IMR-90 (cell line): Measurements from ENCODE around the gene NAV2. TPM values are rescaled to one million over a fixed set of nuclear protein-coding genes. Genes with fewer than 3 reads are reported as not detected.

Experiments
- ATAC-seq: fragments of 200-7000 bp; cut with Tn5 transposase; 2 replicates; pipeline ENCODE4 v1.9.1; 2020; ENCODE audit warnings: low read depth, mild to moderate bottlenecking, moderate library complexity
- BruUV-seq: library from RNA; stranded (reverse); fragments of 400-500 nt; replicated peaks from 2 replicates; lab custom pipeline; 2021; lab: Mats Ljungman, UMichigan
- CTCF ChIA-PET: fragments of 300-600 bp; formaldehyde crosslinking; extraction: SDS; loops from one replicate; lab custom pipeline; 2021; ENCODE audit warnings: antibody characterized with exemption; lab: Yijun Ruan, JAX
- POLR2A ChIA-PET: fragments of 300-600 bp; sonication (Branson Sonifier 250); formaldehyde crosslinking; loops from one replicate; lab custom pipeline; 2022; ENCODE audit warnings: antibody characterized with exemption; ENCODE audit not compliant: unreplicated experiment; lab: Charles Lee
- DNase-seq: peaks from one replicate; pipeline ENCODE4 v3.0.0; 2013
- H2AFZ ChIP-seq: replicated peaks from 2 replicates; pipeline ENCODE3; 2013; ENCODE audit warnings: low read length, mild to moderate bottlenecking; ENCODE audit not compliant: poor library complexity
- H2AK5ac ChIP-seq: 2 replicates; pipeline ENCODE4 v1.6.1; 2013; ENCODE audit warnings: low read depth, low read length, inconsistent platforms
- H2AK9ac ChIP-seq: replicated peaks from 2 replicates; pipeline ENCODE3; 2013; ENCODE audit warnings: mild to moderate bottlenecking, low read depth, low read length, moderate library complexity; ENCODE audit not compliant: poor library complexity
- H2BK120ac ChIP-seq: 2 replicates; pipeline ENCODE4 v1.6.1; 2013; ENCODE audit warnings: low read depth, low read length, inconsistent platforms
- H2BK15ac ChIP-seq: 3 replicates; pipeline ENCODE4 v1.6.1; 2013; ENCODE audit warnings: low read depth, low read length, inconsistent platforms
- H2BK20ac ChIP-seq: 2 replicates; pipeline ENCODE4 v1.6.1; 2013; ENCODE audit warnings: low read depth, mild to moderate bottlenecking, inconsistent platforms, low read length, moderate library complexity
- H2BK5ac ChIP-seq: 2 replicates; pipeline ENCODE4 v1.6.1; 2013; ENCODE audit warnings: mild to moderate bottlenecking, low read depth, low read length, inconsistent platforms; ENCODE audit not compliant: poor library complexity, severe bottlenecking
- H3K14ac ChIP-seq: replicated peaks from 2 replicates; pipeline ENCODE4 v1.6.1; 2013; ENCODE audit warnings: low read depth, low read length, inconsistent platforms
- H3K18ac ChIP-seq: 2 replicates; pipeline ENCODE4 v1.6.1; 2013; ENCODE audit warnings: low read depth, low read length, control low read depth
- H3K23ac ChIP-seq: 2 replicates; pipeline ENCODE4 v1.6.1; 2013; ENCODE audit warnings: low read depth, low read length, inconsistent platforms
- H3K27ac ChIP-seq: 2 replicates; pipeline ENCODE4 v1.5.1; 2013; ENCODE audit warnings: mild to moderate bottlenecking, control low read depth, low read length; ENCODE audit not compliant: insufficient read depth
- H3K27me3 ChIP-seq: 2 replicates; pipeline ENCODE4 v1.6.1; 2013; ENCODE audit warnings: low read length; ENCODE audit not compliant: control insufficient read depth, insufficient read depth
- H3K36me3 ChIP-seq: 2 replicates; pipeline ENCODE4 v1.6.1; 2013; ENCODE audit warnings: low read length, mixed read lengths; ENCODE audit not compliant: control insufficient read depth, insufficient read depth
- H3K4ac ChIP-seq: 2 replicates; pipeline ENCODE4 v1.6.1; 2013; ENCODE audit warnings: low read depth, low read length, inconsistent platforms
- H3K4me1 ChIP-seq: 2 replicates; pipeline ENCODE4 v1.6.1; 2013; ENCODE audit warnings: low read length, mixed read lengths; ENCODE audit not compliant: control insufficient read depth, insufficient read depth
- H3K4me2 ChIP-seq: 2 replicates; pipeline ENCODE4 v1.6.1; 2013; ENCODE audit warnings: low read depth, mild to moderate bottlenecking, control low read depth, low read length, moderate library complexity
- H3K4me3 ChIP-seq: 2 replicates; pipeline ENCODE4 v1.5.1; 2013; ENCODE audit warnings: low read depth, mild to moderate bottlenecking, control low read depth, low read length, moderate library complexity; ENCODE audit not compliant: insufficient read depth
- H3K56ac ChIP-seq: 2 replicates; pipeline ENCODE4 v1.6.1; 2013; ENCODE audit warnings: low read length, inconsistent platforms; ENCODE audit not compliant: insufficient read depth; ENCODE audit errors: extremely low read depth
- H3K79me1 ChIP-seq, 2 experiments: 2 replicates each; pipeline ENCODE4 v1.6.1; 2013; ENCODE audit warnings: low read length in 2 of 2, inconsistent platforms in 1 of 2, low read depth in 1 of 2
- H3K9ac ChIP-seq: 2 replicates; pipeline ENCODE4 v1.6.1; 2013; ENCODE audit warnings: low read depth, low read length, control low read depth
- H3K9me1 ChIP-seq: 2 replicates; pipeline ENCODE4 v1.6.1; 2013; ENCODE audit warnings: low read length, inconsistent platforms; ENCODE audit not compliant: insufficient read depth
- H3K9me3 ChIP-seq: 2 replicates; pipeline ENCODE4 v1.6.1; 2013; ENCODE audit warnings: low read length; ENCODE audit not compliant: control insufficient read depth, insufficient read depth
- H4K20me1 ChIP-seq: 2 replicates; pipeline ENCODE4 v1.6.1; 2013; ENCODE audit warnings: low read length, inconsistent platforms; ENCODE audit not compliant: insufficient read depth
- H4K5ac ChIP-seq: 2 replicates; pipeline ENCODE4 v1.6.1; 2013; ENCODE audit warnings: mild to moderate bottlenecking, low read depth, low read length, control low read depth
- H4K8ac ChIP-seq, 2 experiments: 2 replicates each; pipeline ENCODE4 v1.6.1; 2013; ENCODE audit warnings: low read depth in 2 of 2, low read length in 2 of 2, control low read depth in 1 of 2, inconsistent platforms in 1 of 2
- H4K91ac ChIP-seq: 2 replicates; pipeline ENCODE4 v1.6.1; 2013; ENCODE audit warnings: low read depth, low read length, inconsistent platforms; ENCODE audit not compliant: insufficient read depth
- BHLHE40 ChIP-seq: fragments of 150-350 bp; IDR thresholded peaks from 2 replicates; pipeline ENCODE4 v1.6.1; 2016; ENCODE audit warnings: mild to moderate bottlenecking, low read depth, low read length
- CEBPB ChIP-seq: IDR thresholded peaks from 2 replicates; pipeline ENCODE4 v1.6.1; 2012; ENCODE audit warnings: low read depth, low read length, improper control_type of control experiment
- CHD1 ChIP-seq: IDR thresholded peaks from 2 replicates; pipeline ENCODE4 v1.6.1; 2012; ENCODE audit warnings: low read depth, low read length, improper control_type of control experiment
- CTCF ChIP-seq: conservative IDR thresholded peaks from 2 replicates; pipeline ENCODE4 v1.5.1; 2012; ENCODE audit warnings: mild to moderate bottlenecking, low read depth, low read length, improper control_type of control experiment
- ELK1 ChIP-seq: fragments of 150-350 bp; IDR thresholded peaks from 2 replicates; pipeline ENCODE4 v1.6.1; 2016; ENCODE audit warnings: low read depth, mild to moderate bottlenecking, low read length, moderate library complexity, borderline replicate concordance
- FOS ChIP-seq: fragments of 150-350 bp; IDR thresholded peaks from 2 replicates; pipeline ENCODE4 v1.6.1; 2016; ENCODE audit warnings: low read depth, low read length
- MAFK ChIP-seq: IDR thresholded peaks from 2 replicates; pipeline ENCODE4 v1.6.1; 2012; ENCODE audit warnings: low read depth, low read length, improper control_type of control experiment
- MAZ ChIP-seq: IDR thresholded peaks from 2 replicates; pipeline ENCODE4 v1.6.1; 2012; ENCODE audit warnings: low read depth, mild to moderate bottlenecking, low read length, improper control_type of control experiment, moderate library complexity, borderline replicate concordance
- MXI1 ChIP-seq: IDR thresholded peaks from 2 replicates; pipeline ENCODE4 v1.6.1; 2012; ENCODE audit warnings: low read depth, mild to moderate bottlenecking, low read length, moderate library complexity, borderline replicate concordance
- NFE2L2 ChIP-seq: fragments of 150-350 bp; IDR thresholded peaks from 2 replicates; pipeline ENCODE4 v1.6.1; 2016; ENCODE audit warnings: low read depth, mild to moderate bottlenecking, low read length
- POLR2A ChIP-seq: IDR thresholded peaks from 2 replicates; pipeline ENCODE4 v1.6.1; 2012; ENCODE audit warnings: mild to moderate bottlenecking, low read depth, low read length
- RAD21 ChIP-seq: IDR thresholded peaks from 2 replicates; pipeline ENCODE4 v1.6.1; 2012; ENCODE audit warnings: low read length, improper control_type of control experiment
- RCOR1 ChIP-seq: IDR thresholded peaks from 2 replicates; pipeline ENCODE4 v1.6.1; 2012; ENCODE audit warnings: mild to moderate bottlenecking, low read length, improper control_type of control experiment; ENCODE audit not compliant: insufficient replicate concordance
- RFX5 ChIP-seq: IDR thresholded peaks from 2 replicates; pipeline ENCODE4 v1.8.0; 2012; ENCODE audit warnings: low read depth, mild to moderate bottlenecking, low read length, moderate library complexity
- SMC3 ChIP-seq: fragments of 150-350 bp; IDR thresholded peaks from 2 replicates; pipeline ENCODE4 v1.6.1; 2016; ENCODE audit warnings: low read depth, mild to moderate bottlenecking, antibody characterized with exemption, low read length, moderate library complexity
- USF2 ChIP-seq: fragments of 150-350 bp; IDR thresholded peaks from 2 replicates; pipeline ENCODE4 v1.6.1; 2017; ENCODE audit warnings: mild to moderate bottlenecking, antibody characterized with exemption, low read length, low read depth
- WGBS, 2 experiments: methylation state at CpG; one replicate each; pipeline versions ENCODE4 v1.1.5 to v1.1.7; 2013; ENCODE audit warnings: missing lambda C conversion rate in 2 of 2; ENCODE audit not compliant: insufficient read length in 1 of 2; ENCODE audit errors: extremely low coverage in 2 of 2; 5-methylcytosine and 5-hydroxymethylcytosine counted together
- dilution Hi-C: fragments of 300-500 bp; cut with HindIII; formaldehyde crosslinking; loops from one replicate; pipeline ENCODE4 v1.14.3; 2018; ENCODE audit warnings: low sequenced_read_pairs; ENCODE audit not compliant: unreplicated experiment
- in situ Hi-C: fragments of 300-500 bp; cut with MboI; formaldehyde crosslinking; loops from 3 replicates; pipeline ENCODE4 v1.14.3; 2019; ENCODE audit warnings: low sequenced_read_pairs, inconsistent platforms, mixed read lengths
- intact Hi-C: fragments of 100-400 bp; cut with micrococcal nuclease; formaldehyde crosslinking; loops from 2 replicates; pipeline ENCODE4 v1.10.0; 2022
- polyA plus RNA-seq, 3 experiments: library from polyadenylated mRNA; depleted of rRNA; stranded (reverse); fragments of >200 nt; gene quantifications; 2 replicates each; pipeline ENCODE4 v1.2.3, GENCODE V29; 2012; ENCODE audit warnings: low replicate concordance in 1 of 3
- total RNA-seq: library from RNA; depleted of rRNA; stranded (reverse); fragments of >200 nt; gene quantifications from 2 replicates; pipeline ENCODE4 v1.2.3, GENCODE V29; 2012

NAV2 gene
- total and polyA plus RNA-seq, 2 of the 4 experiments (the other 2 are of a cell fraction): 4.5 to 12.6 TPM

DNA sequence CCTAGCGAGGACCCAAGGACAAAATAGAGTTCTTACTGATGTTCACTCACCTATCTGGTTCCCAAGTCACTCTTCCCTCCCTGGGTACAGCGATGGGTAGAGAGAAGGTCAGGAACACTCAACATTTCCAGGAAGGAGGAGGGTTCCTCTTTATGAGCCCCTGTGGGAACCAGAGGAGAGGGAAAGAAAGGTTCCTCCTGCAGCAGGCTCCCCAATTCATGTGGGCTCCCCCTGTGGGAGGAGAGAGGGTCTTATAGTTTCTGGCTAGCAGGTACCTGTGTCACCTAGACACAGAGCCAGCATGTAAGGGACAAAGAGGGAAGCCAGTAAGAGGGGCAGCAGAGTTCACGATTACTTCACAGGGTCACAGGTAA lies 354.1 kb downstream of the NAV2 start:
- Histone ChIP-seq H3K9ac (no peak overlapping the region), H3K14ac (no peak overlapping the region), H4K20me1 (no peaks in the 10 kb centered on the region), H4K8ac (no peak overlapping the region), H3K27me3 (no peaks in the 10 kb centered on the region), H2AFZ (no peak overlapping the region), H4K5ac (no peak overlapping the region), H3K4ac (no peak overlapping the region), H2AK9ac (no peak overlapping the region), H3K27ac (no peak overlapping the region), H3K23ac (no peak overlapping the region), H3K4me1 (peaks cover 2% of the 10 kb centered on the region; the same call in 1 of the 2 replicates), H2AK5ac (no peak overlapping the region), H3K4me3 (no peak overlapping the region), H2BK120ac (no peak overlapping the region), H3K56ac (no peak overlapping the region), H3K18ac (no peak overlapping the region), H3K4me2 (no peak overlapping the region), H3K79me1 (no peaks in the 10 kb centered on the region), H2BK15ac (no peak overlapping the region), H3K9me3 (no peaks in the 10 kb centered on the region), H3K9me1 (0 out of 2 replicates have a peak, but pooled peaks cover 2% of the 10 kb centered on the region), H2BK20ac (no peak overlapping the region), H3K36me3 (peaks cover 4% of the 10 kb centered on the region), H4K91ac (no peak overlapping the region), H2BK5ac (no peak overlapping the region)
- no CpG with 5 or more reads among the region's 3 CpGs for WGBS, 2 experiments
- no peak for DNase-seq
- in situ Hi-C loops (no loop called here), dilution Hi-C loops (no loop called here), intact Hi-C loops (no loop called here)
- TF ChIP-seq SMC3 (no peak), BHLHE40 (no peak), CHD1 (no peak), RCOR1 (no peak), NFE2L2 (no peak), ELK1 (no peak), CTCF (no peak), MAFK (no peak), USF2 (no peak), CEBPB (no peak), FOS (no peak), POLR2A (no peak), MAZ (no peak), RAD21 (no peak), RFX5 (no peak), MXI1 (no peak)
- ATAC-seq: no peak
- BruUV-seq: no TSS peak
- CTCF ChIA-PET: no interaction called here
- POLR2A ChIA-PET: no interaction called here
